Panc1 (cell line): ENCODE measurements around the gene TRIO. TPM values are rescaled to one million over a fixed set of nuclear protein-coding genes. Genes with fewer than 3 reads are reported as not detected.
A peak's percentile ranks its signal among the peaks of the same experiment; 100 is the strongest.

Source experiments
- ATAC-seq: fragments of 200-7000 bp; cut with Tn5 transposase; 2 replicates; pipeline ENCODE4 v1.9.1; 2020; ENCODE audit warnings: mild to moderate bottlenecking, moderate library complexity
- BruUV-seq: library from RNA; stranded (reverse); fragments of 400-500 nt; replicated peaks from 2 replicates; lab custom pipeline; 2021; lab: Mats Ljungman, UMichigan
- CTCF ChIA-PET: fragments of 300-600 bp; sonication (Branson Sonifier 250); formaldehyde crosslinking; loops from one replicate; lab custom pipeline; 2022; ENCODE audit warnings: antibody characterized with exemption; lab: Charles Lee
- POLR2A ChIA-PET: fragments of 300-600 bp; sonication (Branson Sonifier 250); formaldehyde crosslinking; loops from one replicate; lab custom pipeline; 2022; ENCODE audit warnings: antibody characterized with exemption; lab: Charles Lee
- DNase-seq: peaks from one replicate; pipeline ENCODE4 v3.0.0-alpha.2; 2010; ENCODE audit warnings: low read depth, low spot score
- H3K27ac ChIP-seq: 2 replicates; pipeline ENCODE4 v1.5.1; 2011; ENCODE audit warnings: mild to moderate bottlenecking, low read length, inconsistent platforms
- H3K27me3 ChIP-seq: fragments of 200-500 bp; sonication (Bioruptor generic); 2 replicates; pipeline ENCODE4 v1.6.0; 2014; ENCODE audit warnings: low read length, inconsistent platforms; ENCODE audit not compliant: control insufficient read depth, insufficient read depth
- H3K36me3 ChIP-seq: fragments of 200-500 bp; sonication (Bioruptor generic); 2 replicates; pipeline ENCODE4 v1.5.1; 2014; ENCODE audit warnings: inconsistent platforms, mild to moderate bottlenecking, low read length, moderate library complexity; ENCODE audit not compliant: control insufficient read depth, insufficient read depth
- H3K4me1 ChIP-seq: 2 replicates; pipeline ENCODE4 v1.5.1; 2011; ENCODE audit warnings: inconsistent platforms, mild to moderate bottlenecking, low read length, moderate library complexity; ENCODE audit not compliant: control insufficient read depth, insufficient read depth
- H3K4me3 ChIP-seq, 2 experiments: 2 replicates each; pipeline ENCODE4 v1.5.1; 2011 to 2012; ENCODE audit warnings: low read depth in 2 of 2, low read length in 2 of 2, mild to moderate bottlenecking in 2 of 2, inconsistent platforms in 1 of 2, moderate library complexity in 1 of 2
- H3K9me3 ChIP-seq: fragments of 200-500 bp; sonication (Bioruptor generic); 2 replicates; pipeline ENCODE4 v1.5.1; 2014; ENCODE audit warnings: low read depth, mild to moderate bottlenecking, inconsistent platforms, low read length, moderate library complexity; ENCODE audit not compliant: control insufficient read depth, insufficient read depth
- POLR2AphosphoS5 ChIP-seq: IDR thresholded peaks from 2 replicates; pipeline ENCODE4 v1.6.1; 2012; ENCODE audit warnings: mild to moderate bottlenecking, low read depth, low read length, moderate library complexity
- REST ChIP-seq, 2 experiments: IDR thresholded peaks; 2 replicates each; pipeline ENCODE4 v1.6.1; 2011 to 2012; ENCODE audit warnings: low read depth in 2 of 2, control low read depth in 1 of 2, low read length in 1 of 2, mild to moderate bottlenecking in 1 of 2, moderate library complexity in 1 of 2; ENCODE audit not compliant: insufficient read depth in 1 of 2
- SIN3A ChIP-seq: IDR thresholded peaks from 2 replicates; pipeline ENCODE4 v1.6.1; 2012; ENCODE audit warnings: low read depth, mild to moderate bottlenecking, low read length, moderate library complexity, borderline replicate concordance; ENCODE audit not compliant: insufficient read depth
- TCF7L2 ChIP-seq: IDR thresholded peaks from 2 replicates; pipeline ENCODE4 v1.6.1; 2011; ENCODE audit warnings: mild to moderate bottlenecking, low read depth, low read length, inconsistent platforms
- in situ Hi-C: cut with HindIII; loops from 2 replicates; pipeline ENCODE4 v1.10.0; 2016; ENCODE audit warnings: low sequenced_read_pairs, low pct_unique_long_range_greater_than_20kb
- intact Hi-C: fragments of 100-400 bp; cut with micrococcal nuclease; formaldehyde crosslinking; loops from one replicate; pipeline ENCODE4 v1.10.0; 2022; ENCODE audit not compliant: unreplicated experiment
- total RNA-seq: library from RNA; stranded (reverse); gene quantifications from one replicate; pipeline ENCODE4 v1.2.1, GENCODE V29; 2021; ENCODE audit not compliant: unreplicated experiment
- TF ChIP-seq, protein P1 (sequence below): fragments of 450-650 bp; IDR thresholded peaks from 2 replicates; pipeline ENCODE4 v1.5.1; 2017; ENCODE audit warnings: mild to moderate bottlenecking

The TRIO gene
- total RNA-seq, 1 experiment from 2014 or later: 349 TPM

- Histone ChIP-seq H3K9me3 (no peaks in the 10 kb centered on the region), H3K36me3 (no peaks in the 10 kb centered on the region; the same call in 1 of the 2 replicates), H3K27me3 (no peaks in the 10 kb centered on the region), H3K27ac (peak overlapping the region; percentile 99), H3K4me3 (peak overlapping the region; percentile 27 to 47), H3K4me1 (peaks cover 100% of the 10 kb centered on the region)
- ATAC-seq (peak; percentile 76), DNase-seq (peak; percentile 96)
- ChIA-PET POLR2A (interaction anchor here (0.6 to 1.3 kb wide), 9 partner anchors 8 to 37 kb away, joined by 3 to 9 read pairs (median 4); no protein-coding TSS in a partner anchor), CTCF (interaction anchor here (0.7 to 1.2 kb wide), 2 partner anchors 49 to 164 kb away, joined by 3 read pairs; no protein-coding TSS in a partner anchor)
- in situ Hi-C loops (no loop called here), intact Hi-C loops (no loop called here)
- TSS peak; percentile 35 for BruUV-seq
- peak; percentile 51 for TF ChIP-seq POLR2AphosphoS5
- TF ChIP-seq, protein P1, sequence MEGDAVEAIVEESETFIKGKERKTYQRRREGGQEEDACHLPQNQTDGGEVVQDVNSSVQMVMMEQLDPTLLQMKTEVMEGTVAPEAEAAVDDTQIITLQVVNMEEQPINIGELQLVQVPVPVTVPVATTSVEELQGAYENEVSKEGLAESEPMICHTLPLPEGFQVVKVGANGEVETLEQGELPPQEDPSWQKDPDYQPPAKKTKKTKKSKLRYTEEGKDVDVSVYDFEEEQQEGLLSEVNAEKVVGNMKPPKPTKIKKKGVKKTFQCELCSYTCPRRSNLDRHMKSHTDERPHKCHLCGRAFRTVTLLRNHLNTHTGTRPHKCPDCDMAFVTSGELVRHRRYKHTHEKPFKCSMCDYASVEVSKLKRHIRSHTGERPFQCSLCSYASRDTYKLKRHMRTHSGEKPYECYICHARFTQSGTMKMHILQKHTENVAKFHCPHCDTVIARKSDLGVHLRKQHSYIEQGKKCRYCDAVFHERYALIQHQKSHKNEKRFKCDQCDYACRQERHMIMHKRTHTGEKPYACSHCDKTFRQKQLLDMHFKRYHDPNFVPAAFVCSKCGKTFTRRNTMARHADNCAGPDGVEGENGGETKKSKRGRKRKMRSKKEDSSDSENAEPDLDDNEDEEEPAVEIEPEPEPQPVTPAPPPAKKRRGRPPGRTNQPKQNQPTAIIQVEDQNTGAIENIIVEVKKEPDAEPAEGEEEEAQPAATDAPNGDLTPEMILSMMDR: no peak
- no peak for TF ChIP-seq REST (IDR thresholded peaks at IDR 0.05; ENCODE audit: insufficient read depth in 1 of 2, low read depth in 2 of 2, low read length in 1 of 2)
- TF ChIP-seq TCF7L2: peak; percentile 5; the same call in 1 of the 2 replicates
- peak; percentile 71 for TF ChIP-seq SIN3A
Measured at GRCh38 chr5:14156650-14157492, 13.7 kb downstream of the TRIO start.

- in situ Hi-C loops: no loop called here
- no TSS peak for BruUV-seq
- H3K4me1 ChIP-seq: peaks cover 100% of the 10 kb centered on the region
- TF ChIP-seq SIN3A (no peak), POLR2AphosphoS5 (no peak), REST (IDR thresholded peaks at IDR 0.05; ENCODE audit: insufficient read depth in 1 of 2, low read depth in 2 of 2, low read length in 1 of 2) (no peak)
- TF ChIP-seq, protein P1: no peak
- ATAC-seq: no peak
- POLR2A ChIA-PET: interaction anchor here (0.6 to 1.3 kb wide), 4 partner anchors 9 to 32 kb away, joined by 3 to 9 read pairs (median 6); no protein-coding TSS in a partner anchor
- DNase-seq: no peak
- H3K4me3 ChIP-seq: peak overlapping the region; percentile 27 to 47
- no peaks in the 10 kb centered on the region for H3K27me3 ChIP-seq
- CTCF ChIA-PET: interaction anchor here (1.2 kb wide), 1 partner anchor 50 kb away, joined by 3 read pairs; no protein-coding TSS in a partner anchor
- H3K36me3 ChIP-seq: no peaks in the 10 kb centered on the region; the same call in 1 of the 2 replicates
- intact Hi-C loops: no loop called here
- H3K27ac ChIP-seq: peak overlapping the region; percentile 99
- no peaks in the 10 kb centered on the region for H3K9me3 ChIP-seq
Measured at GRCh38 chr5:14157493-14157782, 14.3 kb downstream of the TRIO start.
